ENCODE data around the gene KLHL30.
"Not testable (repeated sequence)": the region's sequence is repeated elsewhere in the genome, so short reads cannot be mapped to it uniquely, and the experiment has no call there.

KLHL30 gene

GRCh38 chr2:238103465-238104225, 34.8 kb upstream of the KLHL30 start:
- DNase-seq, result no peak

GRCh38 chr2:238104226-238104690, 34.2 kb upstream of the KLHL30 start:
- no peak for DNase-seq

- no peak for DNase-seq
These were observed 33.6 kb upstream of the KLHL30 start for GRCh38 chr2:238104691-238105371.

DNA sequence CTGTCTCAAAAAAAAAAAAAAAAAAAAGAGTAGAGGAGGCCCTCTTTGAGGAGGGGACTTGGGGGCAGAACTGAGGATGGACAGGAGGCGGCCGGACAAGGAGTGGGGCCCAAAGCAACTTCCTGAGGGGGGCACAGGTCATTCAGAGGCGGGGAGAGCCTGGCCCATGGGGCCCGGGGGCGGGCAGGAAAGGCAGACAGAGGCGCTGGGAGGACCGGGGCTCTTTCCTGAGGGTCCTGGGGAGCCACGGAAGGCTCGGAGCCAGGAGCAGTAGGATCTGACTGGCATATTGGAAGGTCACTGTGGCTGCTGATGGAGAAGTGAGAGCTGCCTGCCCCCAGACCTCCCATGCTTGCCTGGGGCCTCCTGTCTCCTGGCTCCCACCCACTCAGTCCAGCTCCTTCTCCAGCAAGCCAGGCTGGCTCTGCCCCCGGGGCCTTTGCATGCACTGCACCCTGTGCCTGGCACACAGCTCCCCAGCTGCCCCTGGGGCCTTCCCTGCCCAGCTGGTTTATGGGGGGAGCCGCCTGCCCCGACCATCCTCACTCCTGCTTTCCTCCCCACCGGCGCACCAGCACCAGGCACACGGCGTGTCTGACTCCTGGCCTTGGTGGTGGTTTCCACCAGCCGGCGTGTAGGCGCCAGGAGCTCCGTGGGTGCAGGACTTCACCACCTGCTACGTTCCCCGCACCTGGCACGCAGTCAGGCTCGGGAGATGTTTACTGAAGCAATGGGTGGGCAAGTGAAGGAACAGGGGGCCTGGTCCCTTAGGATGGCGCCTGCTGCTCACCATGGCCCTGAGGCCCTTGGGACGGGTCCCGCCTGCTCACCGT, 32.7 kb upstream of the KLHL30 start:
- DNase-seq, result no peak

- no peak for DNase-seq
These were observed 32.1 kb upstream of the KLHL30 start for GRCh38 chr2:238106339-238106697.

DNA sequence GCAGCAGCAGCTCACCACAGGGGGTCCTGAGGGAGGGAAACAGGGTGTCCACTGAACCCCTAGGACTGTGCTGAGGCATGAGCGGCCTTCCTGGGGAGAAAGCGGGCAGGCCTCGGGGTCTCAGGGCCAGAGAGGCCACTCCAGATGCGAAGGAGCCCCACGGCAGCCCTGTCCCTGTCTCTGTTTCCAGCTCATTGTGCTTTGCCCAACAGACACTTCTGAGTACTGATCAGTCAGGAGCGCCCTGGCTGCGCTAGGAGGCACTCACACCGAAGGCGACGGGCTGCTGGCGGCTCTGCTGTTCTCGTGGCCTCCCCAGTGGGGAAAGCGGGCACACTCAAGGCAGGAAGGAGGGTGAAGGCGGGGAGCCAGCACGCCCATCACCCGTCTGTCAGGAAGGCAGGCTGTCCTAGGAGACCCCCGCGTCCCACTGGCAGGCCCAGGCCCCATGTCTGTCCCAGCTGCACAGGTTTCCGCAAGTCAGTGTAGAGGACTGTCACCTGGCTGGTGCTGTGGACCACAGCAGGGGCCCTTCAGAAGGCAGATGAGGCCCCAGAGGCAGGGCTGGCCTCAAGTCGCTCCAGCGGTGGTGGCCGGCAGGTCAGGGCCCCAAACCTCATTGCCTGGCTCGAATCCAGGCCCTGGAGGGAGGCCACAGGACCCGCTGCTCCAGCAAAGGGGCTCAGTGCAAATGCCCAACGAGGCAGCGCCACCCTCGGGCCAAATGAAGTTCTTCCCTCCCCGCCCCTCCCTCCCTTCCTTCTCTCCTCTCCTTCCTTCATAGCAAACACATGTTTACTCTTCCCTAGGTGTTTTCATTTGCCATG, 31.6 kb upstream of the KLHL30 start:
- DNase-seq, result no peak

GRCh38 chr2:238107525-238108422, 30.7 kb upstream of the KLHL30 start:
- no peak for DNase-seq

- no peak for DNase-seq
These were observed 29.9 kb upstream of the KLHL30 start for GRCh38 chr2:238108423-238109183.

GRCh38 chr2:238113611-238114010, 24.9 kb upstream of the KLHL30 start:
- no peak for DNase-seq

DNA sequence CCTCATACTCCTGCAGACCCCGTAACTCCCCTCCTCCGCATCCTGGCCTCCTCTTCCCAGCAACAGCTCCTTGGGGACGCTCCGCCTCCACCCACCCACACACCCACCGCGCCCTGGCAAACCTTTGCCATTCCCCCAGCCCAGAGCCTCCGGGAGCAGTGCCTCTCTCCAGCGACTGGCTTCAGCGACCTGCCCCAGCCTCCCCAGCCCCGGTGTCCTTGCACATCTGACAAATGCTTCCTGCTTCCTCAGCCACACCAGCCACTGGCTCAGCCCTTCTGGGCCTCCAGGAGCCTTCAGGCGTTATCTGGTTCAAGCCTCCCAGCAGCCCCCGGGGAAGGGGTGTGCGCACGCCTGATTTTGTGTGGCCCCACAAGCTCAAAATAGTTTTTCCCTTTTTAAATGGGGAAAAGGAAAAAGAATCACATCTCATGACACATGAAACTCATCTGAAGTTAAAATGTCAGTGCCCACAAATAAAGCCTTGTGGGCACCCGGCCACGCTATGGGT, 24.1 kb upstream of the KLHL30 start:
- DNase-seq, result no peak

GRCh38 chr2:238114851-238115660, 23.4 kb upstream of the KLHL30 start:
- DNase-seq, result no peak

GRCh38 chr2:238115709-238116108, 22.8 kb upstream of the KLHL30 start:
- DNase-seq, result not testable (repeated sequence)

DNA sequence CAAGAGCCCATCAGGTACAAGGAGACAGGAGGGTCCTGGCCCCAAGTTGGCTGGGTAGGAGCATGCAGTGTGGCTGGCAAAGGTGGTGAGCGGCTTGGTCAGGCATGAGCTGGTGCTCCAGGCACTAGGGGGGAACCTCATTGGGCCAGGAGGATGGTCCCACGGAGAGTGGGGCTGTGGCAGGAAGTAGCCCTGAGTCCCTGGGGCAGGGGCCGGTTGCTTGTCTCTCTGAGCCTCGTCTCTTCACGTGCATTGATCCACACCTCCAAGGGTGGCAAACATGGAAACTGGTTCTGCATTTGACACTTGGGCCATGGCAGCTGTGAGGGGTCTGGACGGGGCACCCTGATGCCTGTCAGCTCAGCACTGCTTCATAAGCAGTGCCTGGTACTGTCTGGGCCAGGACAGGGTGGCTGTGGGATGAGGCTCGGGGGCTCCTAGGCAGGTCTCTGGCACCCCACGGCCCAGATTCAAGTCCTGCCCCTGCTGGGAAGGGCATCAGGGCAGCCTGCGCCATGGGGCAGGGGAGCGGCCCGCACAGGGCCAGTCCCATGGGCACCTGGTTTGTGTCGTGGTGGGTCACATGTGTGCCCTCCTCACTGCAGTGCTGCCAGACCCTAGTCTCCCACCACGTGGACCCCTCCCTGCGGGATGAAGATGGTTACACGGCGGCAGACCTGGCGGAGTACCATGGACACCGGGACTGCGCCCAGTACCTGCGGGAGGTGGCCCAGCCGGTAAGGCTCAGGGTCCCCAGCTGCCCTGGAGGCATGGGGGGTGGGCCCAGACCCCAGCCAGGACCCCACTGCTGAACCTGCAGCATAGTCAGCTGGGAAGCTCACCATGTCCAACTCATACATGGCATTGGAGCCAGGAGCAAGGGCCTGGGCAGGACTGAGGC, 21.9 kb upstream of the KLHL30 start:
- no peak for DNase-seq

DNA sequence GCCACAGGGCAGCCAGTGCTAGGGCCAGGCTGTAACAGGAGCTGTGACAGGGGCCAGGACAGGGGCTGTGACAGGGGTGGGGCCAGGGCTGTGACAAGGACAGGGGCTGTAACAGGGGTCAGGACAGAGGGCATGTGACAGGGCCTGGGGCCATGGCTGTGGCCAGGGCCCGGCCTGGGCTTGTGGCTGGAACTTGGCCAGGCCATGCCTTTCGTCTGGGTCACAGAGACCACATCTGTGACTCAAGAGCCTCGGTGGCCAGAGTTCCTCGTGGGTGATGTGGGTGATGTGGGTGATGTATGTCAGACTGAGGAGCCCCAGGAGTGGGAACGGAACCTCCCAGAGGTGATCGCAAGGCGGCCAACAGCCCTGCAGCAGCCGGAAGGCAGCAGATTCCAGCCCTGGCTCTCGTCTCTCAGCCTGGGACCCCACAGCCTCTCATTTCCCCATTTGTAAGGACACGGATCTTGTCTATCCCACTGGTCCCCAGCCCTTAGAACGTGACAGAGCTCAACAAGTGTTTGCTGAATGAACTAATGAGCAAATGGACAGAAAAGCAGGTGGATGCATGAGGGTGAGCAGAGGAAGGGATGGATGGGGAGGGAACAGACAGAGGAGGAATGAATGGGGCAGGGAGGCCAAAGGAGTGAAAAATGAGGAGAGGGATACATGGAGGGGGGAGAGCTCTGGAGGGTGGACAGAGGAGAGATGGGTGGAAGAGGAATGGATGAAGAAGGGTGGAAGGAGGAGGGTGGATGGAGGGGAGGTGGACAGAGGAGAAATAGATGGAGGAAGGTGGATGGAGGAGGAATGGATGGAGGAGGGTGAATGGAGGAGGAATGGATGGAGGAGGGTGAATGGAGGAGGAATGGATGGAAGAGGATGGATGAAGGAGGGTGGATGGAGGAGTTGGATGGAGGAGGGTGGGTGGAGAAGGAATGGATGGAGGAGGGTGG, 21.0 kb upstream of the KLHL30 start:
- no peak for DNase-seq

DNA sequence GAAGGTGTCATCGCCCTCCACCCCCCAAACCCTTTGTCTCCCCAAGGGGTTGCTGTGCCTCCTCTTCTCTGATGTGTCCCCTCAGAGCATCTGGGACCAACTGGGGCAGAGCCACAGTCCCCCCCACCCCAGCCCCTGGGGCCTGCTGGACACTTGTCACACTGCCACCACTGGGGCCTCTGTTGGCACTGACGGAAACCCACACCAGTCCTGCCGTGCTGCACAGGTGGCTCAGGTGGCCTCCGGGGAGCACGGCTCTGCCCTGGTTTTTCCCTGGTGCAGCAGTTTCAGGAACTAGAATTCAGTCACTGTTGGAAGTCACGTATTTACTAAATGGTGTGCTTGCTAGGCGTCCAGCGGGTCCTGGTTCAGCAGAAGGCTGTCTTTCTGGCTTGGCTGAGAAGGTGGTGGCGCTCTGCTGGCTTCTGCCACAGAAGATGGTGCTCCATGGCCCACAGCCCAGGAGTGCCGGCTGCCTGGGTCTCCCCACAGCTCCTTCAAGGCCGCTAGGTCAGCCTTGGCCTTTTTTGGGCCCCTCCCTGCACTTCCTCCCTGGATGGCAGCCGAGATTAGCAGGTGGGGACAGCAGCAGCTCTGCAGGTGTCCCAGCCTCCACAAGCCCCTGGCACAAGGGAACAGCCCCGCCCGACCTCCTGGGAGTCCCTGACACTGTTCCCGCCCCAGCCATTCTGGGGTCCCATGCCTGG, 18.6 kb upstream of the KLHL30 start:
- no peak for DNase-seq

GRCh38 chr2:238120463-238121298, 17.8 kb upstream of the KLHL30 start:
- no peak for DNase-seq

Data from NCI-H2081 (cell line).